SU-DHL-6 (cell line): ENCODE measurements around the gene RAB4B.

ENCODE experiments used
- H2AFZ ChIP-seq: fragments of 200-600 bp; sonication (generic); 2 replicates; pipeline ENCODE4 v1.6.1; 2014; ENCODE audit warnings: low read depth, mild to moderate bottlenecking, moderate library complexity, mixed read lengths, antibody characterized with exemption, low read length; ENCODE audit not compliant: severe bottlenecking
- H3F3A ChIP-seq: fragments of 200-600 bp; shearing (Covaris generic); 2 replicates; pipeline ENCODE4 v1.6.0; 2016; ENCODE audit warnings: antibody characterized with exemption, mild to moderate bottlenecking; ENCODE audit not compliant: insufficient read depth
- H3K27ac ChIP-seq: fragments of 200-600 bp; sonication (generic); 2 replicates; pipeline ENCODE4 v1.5.1; 2016; ENCODE audit warnings: low read depth, mild to moderate bottlenecking, low read length, moderate library complexity, mixed read lengths
- H3K27me3 ChIP-seq: fragments of 200-600 bp; sonication (generic), shearing (Covaris generic); 2 replicates; pipeline ENCODE4 v1.6.0; 2014; ENCODE audit warnings: mild to moderate bottlenecking, low read length
- H3K36me3 ChIP-seq: fragments of 200-600 bp; sonication (generic); 2 replicates; pipeline ENCODE4 v1.6.1; 2014; ENCODE audit warnings: mild to moderate bottlenecking, low read length, mixed read lengths
- H3K4me2 ChIP-seq: fragments of 300-600, 200-600 bp; shearing (Covaris generic), sonication (generic); 2 replicates; pipeline ENCODE4 v1.6.0; 2014; ENCODE audit warnings: low read length, low read depth, mild to moderate bottlenecking; ENCODE audit not compliant: poor library complexity, severe bottlenecking
- H3K4me3 ChIP-seq: fragments of 200-600 bp; sonication (generic); 2 replicates; pipeline ENCODE4 v1.5.1; 2014; ENCODE audit warnings: antibody characterized with exemption, low read length, mild to moderate bottlenecking, mixed read lengths; ENCODE audit not compliant: insufficient read depth, poor library complexity, severe bottlenecking
- H3K79me2 ChIP-seq: fragments of 200-600 bp; sonication (generic); 2 replicates; pipeline ENCODE4 v1.6.1; 2014; ENCODE audit warnings: mild to moderate bottlenecking, low read length, moderate library complexity; ENCODE audit not compliant: insufficient read depth
- H3K9ac ChIP-seq: fragments of 200-600 bp; sonication (generic); 2 replicates; pipeline ENCODE4 v1.7.0; 2014; ENCODE audit warnings: mild to moderate bottlenecking, low read length
- H3K9me2 ChIP-seq: fragments of 200-600 bp; sonication (generic); replicated peaks from 2 replicates; pipeline ENCODE4 v1.6.1; 2014; ENCODE audit warnings: low read length; ENCODE audit not compliant: insufficient read depth
- H3K9me3 ChIP-seq: fragments of 200-600 bp; sonication (generic); 2 replicates; pipeline ENCODE4 v1.6.1; 2014; ENCODE audit warnings: low read length, mixed read lengths; ENCODE audit not compliant: insufficient read depth
- H4K20me1 ChIP-seq: fragments of 200-600 bp; sonication (generic); 2 replicates; pipeline ENCODE4 v1.6.1; 2014; ENCODE audit warnings: low read depth, mild to moderate bottlenecking, antibody characterized with exemption, low read length, moderate library complexity, mixed read lengths
- EZH2phosphoT487 ChIP-seq: fragments of 200-600 bp; sonication (generic), shearing (Covaris generic); conservative IDR thresholded peaks from 2 replicates; pipeline ENCODE4 v1.6.1; 2018; ENCODE audit warnings: mild to moderate bottlenecking, antibody characterized with exemption, low read length, moderate library complexity, mixed read lengths
- TF ChIP-seq, protein P1 (sequence below): fragments of 200-600 bp; sonication (generic); IDR thresholded peaks from one replicate; pipeline ENCODE4 v1.5.1; 2017; ENCODE audit warnings: antibody characterized with exemption, mild to moderate bottlenecking, low read length, moderate library complexity; ENCODE audit not compliant: insufficient read depth, poor library complexity, severe bottlenecking

RAB4B gene

DNA sequence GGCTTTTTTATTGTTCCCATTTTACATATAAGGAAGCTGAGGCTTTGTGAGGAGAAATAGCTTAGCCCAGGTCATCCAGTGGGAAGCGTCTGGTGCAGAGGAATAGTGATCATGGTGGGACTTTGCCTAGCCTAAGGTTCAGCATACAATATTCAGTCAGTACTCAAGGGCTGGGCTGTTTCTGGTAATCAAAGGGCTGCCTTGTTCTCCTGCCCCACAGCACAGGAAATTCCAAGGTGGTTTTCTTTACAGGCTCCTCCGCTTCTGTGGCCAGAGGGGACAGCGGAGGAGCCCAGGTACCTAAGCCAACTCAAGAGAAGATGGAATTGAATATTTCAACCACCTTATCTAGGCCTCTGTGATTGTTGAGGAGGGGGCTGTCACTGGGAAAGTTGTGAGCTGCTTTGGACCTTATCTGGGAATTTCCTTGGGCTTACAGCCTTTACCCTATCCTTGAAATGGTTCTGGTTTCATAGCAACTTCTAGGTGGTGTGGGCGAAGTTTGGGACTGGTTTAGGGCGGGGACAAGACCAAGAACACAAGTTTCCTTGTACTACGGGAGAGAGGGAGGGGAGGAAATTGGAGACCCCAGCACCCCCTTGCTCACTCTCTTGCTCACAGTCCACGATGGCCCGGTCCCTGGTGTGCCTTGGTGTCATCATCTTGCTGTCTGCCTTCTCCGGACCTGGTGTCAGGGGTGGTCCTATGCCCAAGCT is 3.0 kb upstream of the RAB4B start, which contains the start of gene MIA:
MIA (plus strand) TSS at position 606 of the 716 bp plus-strand sequence; CDS start at position 628, 22 bp downstream.
- Histone ChIP-seq H3K27me3 (no peaks in the 10 kb centered on the region), H3K36me3 (no peaks in the 10 kb centered on the region), H3K79me2 (peaks cover 10% of the 10 kb centered on the region; the same call in 1 of the 2 replicates), H3K9ac (peak within 1 kb of the TSS; percentile 55; the same call in 1 of the 2 replicates), H4K20me1 (no peaks in the 10 kb centered on the region), H3K9me3 (no peaks in the 10 kb centered on the region), H3F3A (peaks cover 24% of the 10 kb centered on the region), H3K4me2 (peak within 1 kb of the TSS; percentile 70), H3K4me3 (no peak within 1 kb of the TSS), H3K9me2 (no peaks in the 10 kb centered on the region), H2AFZ (no peak within 1 kb of the TSS), H3K27ac (peak within 1 kb of the TSS; percentile 98)
- TF ChIP-seq, protein P1, sequence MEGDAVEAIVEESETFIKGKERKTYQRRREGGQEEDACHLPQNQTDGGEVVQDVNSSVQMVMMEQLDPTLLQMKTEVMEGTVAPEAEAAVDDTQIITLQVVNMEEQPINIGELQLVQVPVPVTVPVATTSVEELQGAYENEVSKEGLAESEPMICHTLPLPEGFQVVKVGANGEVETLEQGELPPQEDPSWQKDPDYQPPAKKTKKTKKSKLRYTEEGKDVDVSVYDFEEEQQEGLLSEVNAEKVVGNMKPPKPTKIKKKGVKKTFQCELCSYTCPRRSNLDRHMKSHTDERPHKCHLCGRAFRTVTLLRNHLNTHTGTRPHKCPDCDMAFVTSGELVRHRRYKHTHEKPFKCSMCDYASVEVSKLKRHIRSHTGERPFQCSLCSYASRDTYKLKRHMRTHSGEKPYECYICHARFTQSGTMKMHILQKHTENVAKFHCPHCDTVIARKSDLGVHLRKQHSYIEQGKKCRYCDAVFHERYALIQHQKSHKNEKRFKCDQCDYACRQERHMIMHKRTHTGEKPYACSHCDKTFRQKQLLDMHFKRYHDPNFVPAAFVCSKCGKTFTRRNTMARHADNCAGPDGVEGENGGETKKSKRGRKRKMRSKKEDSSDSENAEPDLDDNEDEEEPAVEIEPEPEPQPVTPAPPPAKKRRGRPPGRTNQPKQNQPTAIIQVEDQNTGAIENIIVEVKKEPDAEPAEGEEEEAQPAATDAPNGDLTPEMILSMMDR: no peak
- no peak for TF ChIP-seq EZH2phosphoT487

DNA sequence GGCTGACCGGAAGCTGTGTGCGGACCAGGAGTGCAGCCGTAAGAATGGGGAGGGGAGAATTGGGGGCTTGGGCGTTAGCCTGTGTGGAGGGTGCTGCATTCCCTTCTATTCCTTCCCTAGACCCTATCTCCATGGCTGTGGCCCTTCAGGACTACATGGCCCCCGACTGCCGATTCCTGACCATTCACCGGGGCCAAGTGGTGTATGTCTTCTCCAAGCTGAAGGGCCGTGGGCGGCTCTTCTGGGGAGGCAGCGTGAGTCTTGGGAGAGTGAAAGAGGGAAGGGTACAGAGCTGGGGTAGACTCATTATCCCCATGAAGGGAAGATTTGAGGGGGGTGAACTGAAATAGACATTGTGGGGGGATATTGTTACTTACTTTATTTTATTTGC is 2.4 kb upstream of the RAB4B start:
- Histone ChIP-seq H3K9me3 (no peaks in the 10 kb centered on the region), H3F3A (peaks cover 24% of the 10 kb centered on the region), H3K36me3 (no peaks in the 10 kb centered on the region), H3K9me2 (no peaks in the 10 kb centered on the region), H3K9ac (no peak overlapping the region), H3K27me3 (no peaks in the 10 kb centered on the region), H3K27ac (no peak overlapping the region), H2AFZ (no peak overlapping the region), H3K79me2 (peaks cover 10% of the 10 kb centered on the region; the same call in 1 of the 2 replicates), H3K4me3 (no peak overlapping the region), H3K4me2 (no peak overlapping the region), H4K20me1 (no peaks in the 10 kb centered on the region)
- no peak for TF ChIP-seq EZH2phosphoT487
- TF ChIP-seq, protein P1: no peak

DNA sequence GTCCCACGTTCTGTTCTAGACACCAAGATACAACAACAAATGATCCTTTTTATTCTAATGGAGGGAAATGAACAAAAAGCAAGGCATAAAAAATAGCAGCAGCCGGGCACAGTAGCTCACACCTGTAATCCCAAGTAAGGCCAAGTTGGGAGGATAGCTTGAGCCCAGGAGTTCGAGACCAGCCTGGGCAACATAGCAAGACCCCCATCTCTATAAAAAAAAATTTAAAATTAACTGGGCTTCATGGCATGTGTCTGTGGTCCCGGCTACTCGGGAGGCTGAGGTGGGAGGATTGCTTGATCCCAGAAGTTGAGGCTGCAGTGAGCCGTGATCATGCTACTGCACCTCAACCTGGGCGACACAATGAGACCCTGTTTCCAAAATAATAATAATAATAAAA is 1.7 kb upstream of the RAB4B start:
- peak overlapping the region; percentile 98 for H3K27ac ChIP-seq
- no peaks in the 10 kb centered on the region for H3K9me2 ChIP-seq
- peaks cover 10% of the 10 kb centered on the region; the same call in 1 of the 2 replicates for H3K79me2 ChIP-seq
- no peaks in the 10 kb centered on the region for H3K27me3 ChIP-seq
- no peak for TF ChIP-seq EZH2phosphoT487
- TF ChIP-seq, protein P1: no peak
- H3K4me3 ChIP-seq: no peak overlapping the region
- no peaks in the 10 kb centered on the region for H3K9me3 ChIP-seq
- no peak overlapping the region for H2AFZ ChIP-seq
- no peaks in the 10 kb centered on the region for H4K20me1 ChIP-seq
- peak overlapping the region; percentile 70 for H3K4me2 ChIP-seq
- H3K36me3 ChIP-seq: no peaks in the 10 kb centered on the region
- peaks cover 24% of the 10 kb centered on the region for H3F3A ChIP-seq
- peak overlapping the region; percentile 55 for H3K9ac ChIP-seq
